Lower lobe of right lung (tissue), 2 donors: ENCODE results near the gene CNTN4. TPM values are rescaled to one million over a fixed set of nuclear protein-coding genes. Genes with fewer than 3 reads are reported as not detected.

ENCODE experiments used
- ATAC-seq, 2 donors: fragments of 200-7000 bp; cut with Tn5 transposase; one replicate each; pipeline ENCODE4 v1.9.1; 2020 to 2022; ENCODE audit warnings: mild to moderate bottlenecking in 2 of 2, moderate library complexity in 2 of 2
- DNase-seq: peaks from one replicate; pipeline ENCODE4 v3.0.0-alpha.2; 2020
- H3K27ac ChIP-seq: fragments of 200-600 bp; one replicate; pipeline ENCODE4 v1.8.0; 2022
- H3K27me3 ChIP-seq: fragments of 200-600 bp; one replicate; pipeline ENCODE4 v1.8.0; 2022; ENCODE audit warnings: low read depth
- H3K36me3 ChIP-seq: fragments of 200-600 bp; one replicate; pipeline ENCODE4 v1.8.0; 2022; ENCODE audit warnings: mild to moderate bottlenecking
- H3K4me1 ChIP-seq: fragments of 200-600 bp; one replicate; pipeline ENCODE4 v1.8.0; 2022
- H3K4me3 ChIP-seq: fragments of 200-600 bp; one replicate; pipeline ENCODE4 v1.8.0; 2022; ENCODE audit warnings: mild to moderate bottlenecking
- H3K9me3 ChIP-seq: fragments of 200-600 bp; one replicate; pipeline ENCODE4 v1.8.0; 2022
- CTCF ChIP-seq: fragments of 200-600 bp; IDR thresholded peaks from one replicate; pipeline ENCODE4 v1.8.0; 2022; ENCODE audit warnings: antibody characterized with exemption, mild to moderate bottlenecking
- intact Hi-C: fragments of 100-400 bp; cut with DNase I; formaldehyde crosslinking; loops from one replicate; pipeline ENCODE4 v1.11.0; 2022
- total RNA-seq: library from RNA; stranded (reverse); fragmentation: NEBNext Ultra II Directional; extraction: Animal tissue kit (Norgen Biotek cat#: 25700); gene quantifications from one replicate; pipeline ENCODE4 v1.2.1, GENCODE V29; 2021
- donor health status: DM: no; HTN: yes; CAD: no; lungs with severe emphysema.

CNTN4 gene
- total RNA-seq, 1 donor from 2014 or later, result 10.4 TPM

DNA sequence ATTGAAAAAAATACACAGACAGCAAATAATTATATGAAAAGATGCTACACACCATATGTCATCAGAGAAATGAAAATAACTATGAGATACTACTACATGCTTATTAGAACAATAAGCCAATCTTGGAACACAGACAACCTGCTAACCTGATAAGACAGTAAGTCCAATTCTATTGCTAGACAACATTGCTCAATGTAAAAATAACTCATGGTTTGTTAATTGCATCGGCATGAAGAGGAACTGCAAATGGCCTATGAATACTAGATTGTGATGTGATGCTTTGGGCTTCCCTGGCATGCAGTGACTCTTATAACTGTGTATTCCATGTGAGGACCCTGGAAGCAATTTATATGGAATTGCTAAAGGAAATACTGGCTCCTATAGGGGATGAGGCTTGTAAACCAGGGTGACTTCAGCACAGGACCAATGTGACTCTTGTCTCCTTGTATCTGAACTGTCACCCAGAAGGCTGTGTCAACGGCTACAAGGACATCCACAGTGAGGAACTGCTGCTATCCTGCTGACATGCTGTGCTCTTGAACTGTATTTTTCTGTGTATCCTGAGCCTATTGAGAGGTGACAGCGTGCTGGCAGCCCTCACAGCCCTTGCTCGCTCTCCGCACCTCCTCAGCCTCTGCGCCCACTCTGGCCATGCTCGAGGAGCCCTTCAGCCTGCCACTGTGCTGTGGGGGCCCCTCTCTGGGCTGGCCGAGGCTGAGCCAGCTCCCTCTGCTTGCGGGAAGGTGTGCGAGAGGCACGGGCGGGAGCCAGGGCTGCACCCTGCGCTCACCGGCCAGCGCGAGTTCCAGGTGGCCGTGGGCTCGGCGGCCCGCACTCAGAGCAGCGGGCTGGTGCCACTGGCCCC, 385.7 kb downstream of the CNTN4 start:
- H3K27me3 ChIP-seq, result no peaks in the 10 kb centered on the region
- TF ChIP-seq CTCF, result no peak
- ATAC-seq (peak in 1 of 2 donors; percentile 32), DNase-seq (no peak)
- H3K27ac ChIP-seq, result no peak overlapping the region
- no peaks in the 10 kb centered on the region for H3K36me3 ChIP-seq
- no peak overlapping the region for H3K4me3 ChIP-seq
- H3K9me3 ChIP-seq, result no peaks in the 10 kb centered on the region
- intact Hi-C loops, result no loop called here
- H3K4me1 ChIP-seq, result no peaks in the 10 kb centered on the region

GRCh38 chr3:2485027-2485375, 386.3 kb downstream of the CNTN4 start:
- no peak for TF ChIP-seq CTCF
- DNase-seq (no peak), ATAC-seq (peak in 1 of 2 donors; percentile 46)
- H3K9me3 ChIP-seq, result no peaks in the 10 kb centered on the region
- no peak overlapping the region for H3K27ac ChIP-seq
- intact Hi-C loops, result no loop called here
- no peak overlapping the region for H3K4me3 ChIP-seq
- H3K4me1 ChIP-seq, result no peaks in the 10 kb centered on the region
- H3K27me3 ChIP-seq, result no peaks in the 10 kb centered on the region
- no peaks in the 10 kb centered on the region for H3K36me3 ChIP-seq

- H3K27ac ChIP-seq, result no peak overlapping the region
- DNase-seq (no peak), ATAC-seq (no peak)
- no peak for TF ChIP-seq CTCF
- no peak overlapping the region for H3K4me3 ChIP-seq
- no peaks in the 10 kb centered on the region for H3K9me3 ChIP-seq
- H3K4me1 ChIP-seq, result no peaks in the 10 kb centered on the region
- H3K36me3 ChIP-seq, result no peaks in the 10 kb centered on the region
- no peaks in the 10 kb centered on the region for H3K27me3 ChIP-seq
- intact Hi-C loops, result no loop called here
These were observed 397.1 kb downstream of the CNTN4 start for GRCh38 chr3:2495746-2496145.

DNA sequence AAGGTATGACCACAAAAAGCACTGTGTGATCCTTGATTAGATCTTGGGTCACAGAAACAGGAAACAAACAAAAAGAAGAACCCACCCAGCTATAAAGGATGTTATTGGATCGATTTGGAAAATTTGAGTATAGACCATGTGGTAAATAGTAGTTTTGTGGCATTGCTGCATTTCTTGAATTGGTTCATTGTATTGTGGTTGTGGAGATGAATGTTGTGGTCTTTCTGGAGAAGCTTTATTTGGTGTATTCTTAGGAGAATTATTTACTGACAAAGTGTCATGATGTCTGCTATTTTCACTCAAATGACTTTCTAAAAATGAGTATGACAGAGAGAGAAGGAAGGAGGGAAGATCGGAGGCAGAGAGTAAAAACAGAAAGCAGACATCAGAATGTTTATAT, 406.2 kb downstream of the CNTN4 start:
- ATAC-seq, result no peak
- DNase-seq, result no peak
- Histone ChIP-seq H3K27ac (no peak overlapping the region), H3K36me3 (no peaks in the 10 kb centered on the region), H3K4me3 (no peak overlapping the region), H3K4me1 (no peaks in the 10 kb centered on the region), H3K9me3 (no peaks in the 10 kb centered on the region), H3K27me3 (no peaks in the 10 kb centered on the region)
- intact Hi-C loops, result no loop called here
- TF ChIP-seq CTCF, result no peak

GRCh38 chr3:2506776-2507175, 408.1 kb downstream of the CNTN4 start:
- no peaks in the 10 kb centered on the region for H3K4me1 ChIP-seq
- intact Hi-C loops, result no loop called here
- TF ChIP-seq CTCF, result no peak
- H3K4me3 ChIP-seq, result no peak overlapping the region
- H3K36me3 ChIP-seq, result no peaks in the 10 kb centered on the region
- no peak for ATAC-seq
- H3K27ac ChIP-seq, result no peak overlapping the region
- H3K27me3 ChIP-seq, result no peaks in the 10 kb centered on the region
- DNase-seq, result no peak
- no peaks in the 10 kb centered on the region for H3K9me3 ChIP-seq
